GM15510 (cell line): ENCODE data around the gene UGT2B11.

ENCODE experiments used
- POLR2A ChIP-seq: IDR thresholded peaks from 3 replicates; pipeline ENCODE4 v1.6.1; 2011; ENCODE audit warnings: borderline replicate concordance; ENCODE audit not compliant: insufficient read length; ENCODE audit errors: extremely low read depth

Gene UGT2B11

DNA sequence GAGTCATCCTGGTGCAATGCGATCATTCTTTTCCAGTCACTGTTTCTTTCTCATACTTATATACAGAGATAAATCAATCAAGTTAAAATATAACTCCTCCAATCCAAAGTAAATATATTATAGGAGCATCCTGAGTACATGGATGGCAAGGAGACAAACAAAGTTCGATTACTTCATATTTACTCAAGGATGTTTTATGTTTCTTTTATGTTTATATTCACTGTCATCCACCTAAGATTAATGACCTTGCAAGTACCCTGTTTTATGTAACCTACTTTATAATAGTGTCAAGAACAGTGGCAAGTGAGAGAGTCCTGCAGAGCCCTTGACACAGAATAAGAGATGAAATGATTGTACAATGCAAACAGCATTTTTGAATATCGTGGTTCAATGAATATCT, at the start of gene UGT2B11:
Gene UGT2B11, minus strand, starts transcription at position 33 of the 400 bp plus-strand sequence. Its CDS starts 26 bp downstream, at position 7.
- TF ChIP-seq POLR2A, result no peak

DNA sequence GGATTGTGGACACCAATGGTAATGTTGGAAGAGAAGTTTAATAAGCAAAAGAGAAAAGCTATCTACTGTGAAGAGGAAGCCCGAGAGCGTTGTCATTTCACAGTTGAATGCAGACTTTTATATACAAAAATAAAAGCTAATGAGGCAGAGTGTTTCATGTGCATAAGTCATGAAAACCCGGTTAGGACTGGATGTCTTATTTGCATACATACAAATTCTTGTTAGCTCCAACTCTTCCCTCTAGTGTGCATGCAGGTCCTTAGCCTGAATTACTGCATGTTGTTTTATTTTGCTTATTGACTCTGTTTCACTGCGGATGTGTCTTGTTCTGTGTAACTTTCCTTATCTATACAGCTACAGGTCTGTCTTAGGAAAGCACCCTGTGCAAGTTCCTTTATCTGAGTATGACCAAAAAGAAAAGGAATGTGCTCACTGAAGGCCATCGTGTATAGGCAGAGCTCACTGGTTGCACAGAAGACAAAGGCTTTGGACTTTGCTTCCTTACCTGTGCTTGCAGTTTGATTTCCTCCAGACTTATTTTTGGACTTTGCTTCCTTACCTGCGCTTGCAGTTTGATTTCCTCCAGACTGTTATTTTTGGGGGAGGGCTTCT, 25.1 kb upstream of the UGT2B11 start:
- no peak for TF ChIP-seq POLR2A

DNA sequence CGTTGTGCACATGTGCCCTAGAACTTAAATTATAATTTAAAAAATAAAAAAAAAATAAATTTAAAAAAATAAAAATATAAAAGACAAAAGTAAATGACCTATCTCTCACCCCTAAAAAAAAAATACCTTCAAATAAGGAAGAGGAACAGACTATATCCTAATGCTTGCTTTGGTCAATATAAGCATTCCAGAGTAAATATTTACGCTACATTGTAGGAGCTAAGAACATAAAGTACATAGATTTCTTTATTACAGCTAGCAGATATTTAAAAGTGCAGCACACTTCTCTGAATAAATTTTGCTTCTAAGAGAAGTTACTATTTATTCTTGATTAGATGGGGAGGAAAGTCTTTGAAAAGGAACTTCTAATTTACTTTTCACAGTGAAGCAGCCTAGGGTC, 24.5 kb upstream of the UGT2B11 start:
- TF ChIP-seq POLR2A, result no peak

DNA sequence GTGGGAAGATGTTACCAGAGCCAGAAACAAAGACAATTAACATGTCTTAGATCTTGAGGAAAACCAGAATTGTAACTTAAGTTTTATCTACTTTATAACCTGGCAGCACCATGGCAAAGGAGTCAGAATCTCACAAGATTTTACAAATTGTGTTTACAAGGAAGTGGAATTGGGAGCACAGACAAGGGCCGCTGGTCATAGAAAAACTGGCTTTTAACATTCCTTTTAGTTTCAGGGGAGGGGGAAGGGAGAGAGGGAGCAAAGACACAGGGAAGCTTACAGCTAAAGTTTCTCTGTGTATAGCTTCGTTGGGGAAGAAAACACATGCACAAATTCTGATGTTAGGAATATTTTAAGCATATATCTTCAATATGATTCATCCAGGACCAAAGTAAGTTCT, 10.3 kb upstream of the UGT2B11 start:
- TF ChIP-seq POLR2A, result no peak

DNA sequence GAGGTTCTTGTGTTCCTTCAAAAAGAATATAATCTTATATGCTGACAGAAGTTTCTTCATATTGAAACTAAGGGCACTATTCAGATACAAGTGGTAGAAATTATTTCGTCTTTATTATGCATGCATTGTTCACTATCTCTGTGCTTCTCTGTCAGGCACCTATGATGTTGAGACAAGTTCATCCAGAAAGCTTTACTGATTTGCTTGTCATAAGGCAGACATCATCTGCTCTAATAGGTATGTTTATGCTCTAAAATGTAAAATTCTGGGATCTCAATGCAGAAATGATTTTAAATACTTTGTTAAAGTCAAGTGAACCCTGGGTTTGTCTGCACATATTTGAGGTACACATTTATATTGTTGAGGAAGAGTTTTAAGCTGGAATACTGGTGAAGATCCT, 3.6 kb downstream of the UGT2B11 start:
- TF ChIP-seq POLR2A, result no peak

DNA sequence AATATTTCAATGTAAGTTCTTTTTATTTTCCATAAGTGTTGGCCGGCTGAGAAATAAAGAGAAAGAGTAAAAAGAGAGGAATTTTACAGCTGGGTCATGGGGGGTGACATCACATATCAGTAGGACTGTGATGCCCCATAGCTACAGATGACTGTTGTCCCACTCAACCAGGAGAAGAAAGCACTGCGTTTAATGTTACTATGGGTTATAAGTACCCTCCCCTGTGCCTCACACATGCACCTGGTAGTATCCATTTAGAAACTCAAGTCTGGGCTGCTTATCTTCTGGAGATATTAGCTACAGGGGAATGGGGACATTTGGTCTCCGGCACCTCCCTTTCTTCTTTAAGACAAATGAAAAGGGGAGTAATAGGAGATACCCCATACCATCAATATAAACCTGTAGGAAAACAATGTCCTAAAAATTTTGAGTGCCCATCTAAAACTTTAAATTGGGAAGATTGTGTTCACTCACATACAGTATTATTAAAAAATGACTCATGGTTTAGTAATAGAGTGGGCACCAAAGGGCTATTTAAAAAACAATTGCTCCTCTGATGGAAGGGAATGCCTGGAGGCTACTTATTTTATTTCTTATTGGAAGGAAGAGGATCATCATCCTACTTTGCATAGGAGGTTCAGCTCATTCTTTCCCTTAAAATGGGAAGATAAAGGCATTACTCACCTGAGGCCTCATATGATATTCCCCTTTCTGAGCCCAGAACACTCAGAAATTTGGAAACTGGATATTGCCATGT, 18.2 kb downstream of the UGT2B11 start:
- TF ChIP-seq POLR2A, result no peak

DNA sequence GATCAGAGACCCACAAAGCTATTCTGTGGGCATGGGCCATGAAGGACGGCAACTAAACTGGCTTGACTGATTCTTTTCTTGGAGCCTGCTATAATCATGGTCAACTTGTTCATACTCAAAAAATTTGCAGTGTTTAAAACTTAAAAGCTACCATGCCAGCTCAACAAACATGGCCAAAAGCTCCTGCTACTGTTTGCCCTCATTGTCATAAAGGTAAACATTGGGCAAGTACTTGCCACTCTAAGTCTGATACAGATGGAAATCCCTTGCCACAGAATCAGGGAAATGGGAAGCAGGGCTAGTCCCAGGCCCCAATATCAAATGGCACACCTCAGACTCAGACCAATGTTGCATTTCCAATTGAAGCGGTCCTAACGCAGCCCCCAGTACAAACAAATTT, 20.4 kb downstream of the UGT2B11 start:
- TF ChIP-seq POLR2A, result no peak

DNA sequence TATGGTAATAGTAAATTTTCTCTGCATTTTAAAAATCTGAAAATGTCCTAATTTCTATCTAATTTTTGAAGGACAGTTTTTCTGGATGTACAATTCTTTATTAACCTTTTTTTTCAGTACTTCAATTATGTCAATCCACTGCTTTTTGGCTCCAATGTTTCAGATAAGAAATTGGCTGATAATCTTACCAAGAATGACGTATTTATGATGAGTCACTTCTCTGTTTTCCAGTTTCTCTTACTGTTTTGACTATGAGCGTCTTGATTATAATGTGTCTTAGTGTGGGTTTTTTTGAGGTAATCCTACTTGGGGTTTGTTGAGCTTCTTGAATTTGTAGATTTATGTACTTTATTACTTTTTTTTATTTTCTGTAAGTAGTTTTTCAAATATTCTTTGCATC, 47.2 kb downstream of the UGT2B11 start:
- no peak for TF ChIP-seq POLR2A

DNA sequence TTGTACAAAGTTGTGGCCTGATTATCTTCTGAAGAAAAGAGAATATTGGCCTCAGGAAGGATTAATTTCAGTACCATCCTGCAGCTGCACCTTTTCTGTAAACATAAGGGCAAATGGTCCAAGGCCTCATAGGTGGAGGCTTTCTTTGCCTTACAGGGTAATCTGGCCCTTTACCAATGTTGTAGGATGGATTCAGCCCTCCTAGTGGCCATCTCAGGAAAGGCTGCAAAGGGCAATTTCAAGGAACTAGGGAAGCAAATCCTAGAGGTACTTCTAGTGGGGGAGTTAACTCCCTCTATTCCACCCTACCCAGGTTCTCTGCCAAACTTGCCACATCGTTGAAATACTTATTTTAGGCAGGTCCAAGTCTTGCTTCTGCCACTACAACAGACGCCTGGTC, 57.6 kb downstream of the UGT2B11 start:
- no peak for TF ChIP-seq POLR2A

DNA sequence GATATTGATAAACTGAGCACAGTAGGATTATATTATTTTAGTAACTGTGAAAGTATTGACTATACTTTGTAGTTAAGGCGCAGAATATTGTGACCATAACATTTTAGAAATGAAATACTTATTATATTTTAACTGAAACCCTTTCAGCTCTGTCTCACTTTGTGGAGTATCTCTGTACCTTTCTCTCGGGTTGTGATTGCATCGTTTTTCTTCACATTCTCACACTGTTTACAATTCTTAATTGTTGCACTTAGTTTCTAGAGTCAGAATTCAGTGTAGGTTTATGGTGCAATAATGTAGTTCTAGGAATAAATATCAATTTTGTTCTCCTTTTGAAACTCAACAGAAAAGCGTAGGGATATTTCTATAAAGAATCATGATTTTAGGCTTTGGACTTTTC, 60.5 kb downstream of the UGT2B11 start:
- TF ChIP-seq POLR2A, result no peak
